ENCODE data around the gene CLASP2.

GRCh38 chr3:33678073-33678472, 40.0 kb downstream of the CLASP2 start:
- no peak for TF ChIP-seq CTCF (IDR thresholded peaks at IDR 0.05)
- no peak for TF ChIP-seq EP300 (IDR thresholded peaks at IDR 0.05)
- no peak for TF ChIP-seq POLR2A (IDR thresholded peaks at IDR 0.05; ENCODE audit: low read depth)
- no peak for TF ChIP-seq POLR2AphosphoS5 (IDR thresholded peaks at IDR 0.05)

Measured in esophagus muscularis mucosa (tissue), 4 donors.